Mucosa of gallbladder (tissue), 1 donor: ENCODE results near the gene OR10A7. TPM values are rescaled to one million over a fixed set of nuclear protein-coding genes. Genes with fewer than 3 reads are reported as not detected.
"Not testable (repeated sequence)": the region's sequence is repeated elsewhere in the genome, so short reads cannot be mapped to it uniquely, and the experiment has no call there.

Experiments
- DNase-seq: peaks from one replicate; pipeline ENCODE4 v3.0.0-alpha.2; 2020; ENCODE audit warnings: low spot score
- total RNA-seq: library from RNA; stranded (reverse); gene quantifications from one replicate; pipeline ENCODE4 v1.2.1, GENCODE V29; 2021
- donor health status: DM: no; HTN: no; CAD: no.

Gene OR10A7, protein sequence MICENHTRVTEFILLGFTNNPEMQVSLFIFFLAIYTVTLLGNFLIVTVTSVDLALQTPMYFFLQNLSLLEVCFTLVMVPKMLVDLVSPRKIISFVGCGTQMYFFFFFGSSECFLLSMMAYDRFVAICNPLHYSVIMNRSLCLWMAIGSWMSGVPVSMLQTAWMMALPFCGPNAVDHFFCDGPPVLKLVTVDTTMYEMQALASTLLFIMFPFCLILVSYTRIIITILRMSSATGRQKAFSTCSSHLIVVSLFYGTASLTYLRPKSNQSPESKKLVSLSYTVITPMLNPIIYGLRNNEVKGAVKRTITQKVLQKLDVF
- not detected for total RNA-seq

DNA sequence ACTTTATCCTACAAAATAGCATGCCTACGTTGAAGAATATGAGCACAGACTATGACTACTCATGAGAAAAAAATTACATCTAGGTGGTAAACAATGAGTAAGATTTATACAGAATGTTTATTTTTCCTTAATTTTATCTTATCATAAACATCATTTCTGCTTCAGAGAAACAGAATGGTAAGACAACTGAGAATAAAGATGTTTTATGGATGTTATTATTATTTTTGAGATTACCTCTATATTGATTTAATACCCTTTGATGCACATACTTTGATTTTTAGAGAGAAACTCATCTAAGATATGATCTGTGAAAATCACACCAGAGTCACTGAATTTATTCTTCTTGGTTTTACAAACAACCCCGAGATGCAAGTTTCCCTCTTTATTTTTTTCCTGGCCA is at the start of gene OR10A7:
OR10A7 (plus strand) TSS at position 301 of the 400 bp plus-strand sequence; CDS start at position 301, 0 bp downstream.
- no peak for DNase-seq

DNA sequence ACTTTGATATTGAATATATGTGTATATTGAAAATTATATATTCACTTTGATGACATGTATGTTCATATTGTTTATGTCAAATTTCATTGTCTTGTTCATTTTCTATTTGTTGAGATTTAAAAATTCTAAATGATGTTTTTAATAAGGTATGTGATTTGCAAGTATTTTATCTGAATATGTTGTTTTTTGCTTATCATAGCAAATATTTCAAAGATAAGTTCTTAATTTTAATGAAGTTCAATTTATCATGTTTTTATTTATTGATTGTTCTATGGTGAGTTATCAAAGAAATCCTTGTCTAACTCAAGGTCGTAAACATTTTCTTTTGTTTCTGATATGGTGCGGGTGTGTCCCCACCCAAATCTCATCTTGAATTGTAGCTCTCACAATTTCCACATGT is 49.4 kb upstream of the OR10A7 start:
- no peak for DNase-seq

DNA sequence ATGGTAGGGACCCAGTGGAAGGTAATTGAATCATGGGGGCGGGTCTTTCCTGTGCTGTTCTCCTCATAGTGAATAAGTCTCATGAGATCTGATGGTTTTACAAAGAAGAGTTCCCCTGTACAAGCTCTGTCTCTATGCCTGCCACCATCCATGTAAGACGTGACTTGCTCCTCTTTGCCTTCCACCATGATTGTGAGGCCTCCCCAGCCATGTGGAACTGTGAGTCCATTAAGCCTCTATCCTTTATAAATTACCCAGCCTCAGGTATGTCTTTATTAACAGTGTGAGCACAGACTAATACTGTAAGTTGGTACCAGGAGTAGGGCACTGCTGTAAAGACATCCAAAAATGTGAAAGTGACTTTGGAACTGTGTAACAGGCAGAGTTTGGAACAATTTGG is 49.0 kb upstream of the OR10A7 start:
- not testable (repeated sequence) for DNase-seq

DNA sequence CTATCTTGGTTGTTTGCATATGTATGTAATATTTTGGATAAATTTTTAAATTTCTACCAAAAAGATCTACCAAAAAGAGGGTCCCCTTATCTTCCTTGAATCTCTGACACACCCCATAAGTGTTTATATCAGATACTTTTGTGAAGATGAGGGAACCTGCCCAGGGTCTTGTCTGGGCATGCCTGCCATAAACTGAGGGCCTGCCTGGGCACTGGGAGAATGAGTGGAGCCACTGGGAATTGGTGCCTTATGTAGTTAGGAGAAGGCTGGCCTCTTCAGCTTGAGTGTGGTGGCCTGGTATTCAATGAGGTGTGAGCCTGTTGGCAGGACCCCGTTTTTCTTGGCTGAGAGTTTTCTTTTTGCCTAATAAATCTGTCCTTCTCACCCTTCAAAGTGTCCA is 48.1 kb upstream of the OR10A7 start:
- no peak for DNase-seq

DNA sequence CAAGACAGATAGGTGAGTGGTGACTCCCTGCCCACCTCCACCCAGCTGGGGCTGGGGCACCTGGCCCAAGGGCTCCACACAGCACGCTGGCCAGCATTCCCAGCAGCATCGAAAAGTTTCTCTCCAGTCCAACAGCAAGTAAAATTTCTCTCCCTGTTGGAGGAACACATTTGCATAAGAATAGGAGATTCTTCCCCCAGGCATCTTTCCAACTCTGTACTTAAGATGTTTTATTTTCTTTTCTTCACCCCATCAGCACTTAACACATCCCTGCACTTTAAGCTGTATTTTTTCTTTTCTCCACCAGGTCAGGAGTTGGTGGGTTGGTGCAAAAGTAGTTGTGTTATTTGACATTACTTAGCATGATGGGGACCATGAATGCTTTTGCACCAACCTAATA is 47.4 kb upstream of the OR10A7 start:
- no peak for DNase-seq

DNA sequence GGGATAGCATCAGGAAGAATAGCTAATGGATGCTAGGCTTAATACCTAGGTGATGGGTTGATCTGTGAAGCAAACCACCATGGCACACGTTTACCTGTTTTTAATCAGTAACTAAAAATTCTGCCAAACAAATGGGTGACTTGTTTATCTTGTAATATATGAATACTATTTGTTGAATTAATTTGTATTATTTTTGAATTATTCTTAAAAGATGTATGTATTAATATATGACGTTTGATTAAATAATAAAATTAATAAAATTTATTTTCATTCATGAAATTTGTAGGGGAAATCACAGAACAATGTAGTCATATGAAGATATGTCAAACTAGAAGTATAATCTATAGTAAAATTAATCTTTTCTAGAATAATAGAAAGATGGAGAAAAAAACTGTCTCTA is 32.3 kb upstream of the OR10A7 start:
- DNase-seq = no peak

DNA sequence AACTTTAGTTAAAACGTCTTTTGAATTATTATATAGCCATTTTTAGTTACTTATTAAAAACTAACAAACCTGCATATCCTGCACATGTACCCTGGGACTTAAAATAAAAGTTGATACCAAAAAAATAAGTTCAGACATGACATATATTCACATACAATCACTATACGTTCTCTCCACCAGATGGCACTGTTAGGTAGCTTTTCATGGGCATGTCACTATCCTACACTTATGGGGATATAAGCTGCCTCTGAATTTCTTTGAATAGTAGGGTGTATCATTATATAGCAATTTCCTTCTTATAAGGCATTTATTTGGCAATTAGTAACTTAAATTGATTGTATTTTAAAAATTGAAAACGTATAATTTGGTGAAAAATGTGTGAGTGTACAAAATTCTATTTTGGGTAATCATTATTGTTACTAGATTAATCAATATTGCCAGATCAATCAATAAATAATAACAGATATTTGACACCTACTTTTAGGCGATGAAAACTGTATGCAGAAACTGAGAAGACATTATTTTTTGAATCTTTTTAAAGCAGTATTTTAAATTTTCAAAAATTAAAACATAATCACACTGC is 31.8 kb upstream of the OR10A7 start:
- DNase-seq = peak; percentile 71

DNA sequence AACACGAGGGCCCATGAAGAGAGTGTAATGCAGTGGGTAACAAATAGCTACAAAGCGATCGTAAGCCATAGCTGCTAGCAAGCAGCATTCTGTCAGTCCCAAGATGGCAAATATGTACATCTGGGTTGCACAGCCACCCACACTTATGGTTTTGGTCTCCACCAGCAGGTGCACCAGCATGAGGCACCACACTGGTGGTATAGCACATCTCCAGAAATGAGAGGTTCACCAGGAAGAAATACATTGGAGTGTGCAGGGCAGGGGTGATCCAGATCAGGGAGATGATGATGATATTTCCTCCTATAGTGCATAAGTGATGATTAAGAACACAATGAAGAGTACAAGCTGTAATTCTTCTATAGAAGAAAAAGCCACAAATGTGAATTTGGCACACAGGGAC is 26.4 kb upstream of the OR10A7 start:
- no peak for DNase-seq

DNA sequence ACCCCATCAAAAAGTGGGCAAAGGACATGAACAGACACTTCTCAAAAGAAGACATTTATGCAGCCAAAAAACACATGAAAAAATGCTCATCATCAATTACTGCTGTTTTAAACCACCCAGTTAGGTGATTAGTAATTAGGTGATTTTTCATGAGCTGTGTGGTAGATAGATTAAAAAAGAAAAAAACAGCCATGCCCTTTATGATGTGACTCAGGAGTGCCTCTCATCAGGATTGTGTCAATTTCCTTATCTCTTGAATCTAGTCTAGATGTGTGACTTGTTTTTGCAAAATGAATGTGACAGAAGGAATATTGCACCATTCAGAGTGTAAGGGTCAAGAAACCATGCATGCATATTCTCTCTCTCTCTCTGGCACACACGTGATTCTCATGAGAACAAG is 5.7 kb downstream of the OR10A7 start:
- no peak for DNase-seq

DNA sequence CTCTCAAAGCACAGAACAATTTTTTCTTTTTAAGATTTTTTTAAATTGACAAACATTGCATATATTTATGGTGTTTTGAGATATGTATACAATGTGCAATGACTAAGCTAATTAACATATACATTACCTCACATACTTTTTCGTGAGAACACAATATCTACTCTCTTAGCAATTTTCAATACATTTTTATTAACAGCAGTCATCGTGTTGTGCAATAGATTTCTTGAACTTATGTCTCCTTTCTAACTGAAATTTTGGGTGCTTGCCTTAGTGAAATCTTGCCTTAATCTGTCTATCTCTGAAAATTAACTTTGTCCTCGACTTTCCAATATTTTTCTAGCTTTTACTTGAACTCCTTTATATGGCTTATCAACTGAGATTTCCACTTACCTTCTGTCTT is 6.8 kb downstream of the OR10A7 start:
- DNase-seq = no peak

DNA sequence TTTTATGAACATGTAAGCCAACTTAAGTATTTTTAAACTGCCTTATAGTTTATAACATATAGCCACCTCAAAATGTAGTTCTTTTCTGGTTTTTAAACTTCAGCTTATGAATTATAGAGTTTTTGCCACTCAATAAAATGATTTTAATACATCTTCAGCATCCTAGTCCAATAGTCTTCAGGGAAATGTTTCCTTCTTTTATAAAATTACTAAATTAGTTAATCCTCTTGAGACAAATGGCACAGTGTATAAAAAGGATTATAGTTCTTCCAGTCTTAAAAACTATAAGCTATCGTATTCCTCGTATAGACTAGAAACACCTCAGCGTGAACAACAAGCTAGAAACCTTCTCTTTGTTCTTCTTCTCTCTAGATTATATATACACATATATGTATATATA is 23.5 kb downstream of the OR10A7 start, which contains the start of gene OR6C74:
OR6C74 (plus strand) TSS at position 301 of the 400 bp plus-strand sequence. CDS start 2,679 bp downstream, outside the sequence.
- DNase-seq = no peak

DNA sequence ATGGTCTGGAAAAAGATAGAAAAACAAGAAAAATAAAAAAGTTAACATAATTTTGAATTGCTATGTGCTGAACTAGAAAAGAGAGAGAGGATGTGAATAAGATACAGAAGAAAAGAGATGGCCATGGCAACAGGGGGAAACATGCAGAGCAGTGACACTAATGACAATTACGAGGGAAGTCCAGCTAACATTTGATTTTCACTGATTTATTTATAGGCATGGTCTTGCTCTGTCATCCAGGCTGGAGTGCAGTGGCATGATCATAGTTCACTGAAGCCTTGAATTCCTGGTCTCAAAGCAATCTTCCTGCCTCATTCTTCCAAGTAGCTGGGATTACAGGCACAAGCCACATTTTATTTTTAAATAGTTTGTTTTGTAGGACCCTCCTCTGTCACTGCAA is 25.3 kb downstream of the OR10A7 start:
- DNase-seq = no peak

DNA sequence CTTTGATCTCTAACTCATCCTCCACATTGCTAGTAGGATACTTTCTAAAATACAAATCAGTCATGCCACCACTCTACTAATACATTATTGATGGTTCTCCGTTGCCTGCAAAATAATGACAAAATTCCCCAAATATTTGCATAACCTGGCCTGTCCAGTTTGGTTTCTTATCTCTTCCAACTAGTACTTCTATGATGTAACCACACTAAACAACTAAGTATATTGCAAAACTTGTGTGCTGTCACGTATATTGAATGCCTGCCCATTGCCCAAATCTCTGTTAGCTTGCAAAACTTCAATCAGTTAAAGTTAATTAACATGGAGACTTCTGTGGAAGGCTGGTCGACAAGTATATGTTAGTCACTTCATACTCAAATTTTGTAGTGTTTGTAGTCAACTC is 30.1 kb downstream of the OR10A7 start:
- DNase-seq = no peak

DNA sequence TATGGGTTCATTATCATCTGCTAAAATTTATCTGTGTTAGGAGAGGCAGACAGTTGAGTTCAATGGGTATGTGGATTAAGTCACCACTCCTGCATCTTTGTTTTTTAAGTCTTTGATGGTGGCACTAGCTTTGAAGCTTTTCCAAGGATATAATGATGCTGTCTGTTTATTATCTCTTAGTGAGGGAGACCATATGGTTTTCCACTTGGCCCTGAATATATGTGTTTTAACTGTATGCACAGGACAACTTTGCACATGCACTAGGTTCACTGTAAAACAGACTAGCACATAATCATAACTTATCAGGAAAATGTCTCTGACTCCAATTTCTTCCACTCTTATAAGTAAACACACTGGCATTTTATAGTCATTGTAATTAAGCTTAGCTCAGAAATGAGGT is 32.5 kb downstream of the OR10A7 start:
- DNase-seq = no peak

DNA sequence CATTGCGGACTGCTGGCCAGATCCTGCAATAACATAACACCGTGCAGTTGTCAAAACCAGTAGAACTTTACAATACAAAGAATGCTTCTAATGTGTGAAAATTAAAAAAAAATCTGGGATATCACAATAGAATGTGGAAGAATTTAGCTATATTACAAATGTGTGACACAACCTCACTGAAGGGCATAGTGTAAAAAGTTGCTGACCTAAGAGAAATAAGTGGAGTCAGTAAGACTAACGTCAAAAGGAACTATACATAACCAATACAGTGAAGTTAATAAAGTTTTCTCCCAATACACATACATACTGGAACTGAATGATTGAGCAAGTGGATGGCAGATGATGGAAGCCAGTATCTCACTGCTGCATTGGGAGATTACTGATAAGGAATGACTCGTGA is 36.0 kb downstream of the OR10A7 start:
- DNase-seq = no peak

DNA sequence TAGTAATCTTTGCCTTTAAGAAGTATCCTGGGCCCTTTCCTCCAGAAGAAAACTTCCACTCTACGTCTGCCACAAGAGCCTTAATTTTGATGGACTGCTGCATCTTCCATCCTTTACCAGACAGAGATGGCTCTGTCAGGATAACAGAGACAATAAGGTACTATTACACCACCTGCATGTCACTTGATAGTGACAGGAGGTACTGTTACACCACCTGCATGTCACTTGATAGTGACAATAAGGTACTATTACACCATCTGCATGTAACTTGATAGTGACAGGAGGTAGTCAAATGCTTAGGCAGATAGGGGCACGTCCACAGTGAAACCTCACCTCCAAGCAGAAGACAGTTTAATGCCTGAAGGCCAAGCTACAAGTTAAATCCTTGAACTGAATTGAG is 37.5 kb downstream of the OR10A7 start:
- no peak for DNase-seq

Other genes with a start within 250 kb of the OR10A7 start
- 4.1 TPM for gene TESPA1, start 236.3 kb upstream of the OR10A7 start, total RNA-seq
- gene NEUROD4, start 201.1 kb upstream of the OR10A7 start, total RNA-seq = not detected
- not detected for gene OR9K2, start 94.6 kb upstream of the OR10A7 start, total RNA-seq
- gene OR6C74, start 23.6 kb downstream of the OR10A7 start, total RNA-seq = not detected
- gene OR6C6, start 75.5 kb downstream of the OR10A7 start, total RNA-seq = not detected
- gene OR6C1, start 93.3 kb downstream of the OR10A7 start, total RNA-seq = not detected
- not detected for gene OR6C3, start 109.7 kb downstream of the OR10A7 start, total RNA-seq
- gene OR6C75, start 141.9 kb downstream of the OR10A7 start, total RNA-seq = not detected
- not detected for gene OR6C65, start 179.5 kb downstream of the OR10A7 start, total RNA-seq
- gene OR6C76, start 205.2 kb downstream of the OR10A7 start, total RNA-seq = not detected
- gene OR6C2, start 223.1 kb downstream of the OR10A7 start, total RNA-seq = not detected
- gene OR6C70, start 249.1 kb downstream of the OR10A7 start, total RNA-seq = not detected